Measurements from ENCODE around the gene PSME1. TPM values are rescaled to one million over a fixed set of nuclear protein-coding genes. Genes with fewer than 3 reads are reported as not detected.

The PSME1 gene
- total and polyA plus RNA-seq, 2 of the 13 experiments (the other 11 are each of a cell fraction or from before 2014, with no cell fraction given), result 159 to 608 TPM

- TF ChIP-seq, protein P1, sequence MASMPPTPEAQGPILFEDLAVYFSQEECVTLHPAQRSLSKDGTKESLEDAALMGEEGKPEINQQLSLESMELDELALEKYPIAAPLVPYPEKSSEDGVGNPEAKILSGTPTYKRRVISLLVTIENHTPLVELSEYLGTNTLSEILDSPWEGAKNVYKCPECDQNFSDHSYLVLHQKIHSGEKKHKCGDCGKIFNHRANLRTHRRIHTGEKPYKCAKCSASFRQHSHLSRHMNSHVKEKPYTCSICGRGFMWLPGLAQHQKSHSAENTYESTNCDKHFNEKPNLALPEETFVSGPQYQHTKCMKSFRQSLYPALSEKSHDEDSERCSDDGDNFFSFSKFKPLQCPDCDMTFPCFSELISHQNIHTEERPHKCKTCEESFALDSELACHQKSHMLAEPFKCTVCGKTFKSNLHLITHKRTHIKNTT (CRISPR knock-in tag; IDR thresholded peaks at IDR 0.05), result no peak; the same call in 1 of the 2 replicates
- peak; percentile 83 for TF ChIP-seq HNRNPK (IDR thresholded peaks at IDR 0.05; ENCODE audit: low read depth, low read length, poor library complexity, severe bottlenecking)
- peak; percentile 77; the same call in 1 of the 2 replicates for TF ChIP-seq SALL2 (CRISPR knock-in tag; IDR thresholded peaks at IDR 0.05)
- TF ChIP-seq ZNF232 (CRISPR knock-in tag; IDR thresholded peaks at IDR 0.05; ENCODE audit: borderline replicate concordance), result peak; percentile 94
- TF ChIP-seq PPARG (CRISPR knock-in tag; conservative IDR thresholded peaks at IDR 0.05), result peak; percentile 43
- TF ChIP-seq ZNF629 (CRISPR knock-in tag; conservative IDR thresholded peaks at IDR 0.05), result 0 out of 2 replicates have a peak, but pooled peaks have one; percentile 7
- TF ChIP-seq HOXA5 (CRISPR knock-in tag; IDR thresholded peaks at IDR 0.05), result 0 out of 2 replicates have a peak, but pooled peaks have one; percentile 84
- peak; percentile 72 for TF ChIP-seq MNT (IDR thresholded peaks at IDR 0.05)
- no peak for TF ChIP-seq CENPX (CRISPR knock-in tag; IDR thresholded peaks at IDR 0.05)
- peak; percentile 88; the same call in 1 of the 2 replicates for TF ChIP-seq ZHX1 (CRISPR knock-in tag; IDR thresholded peaks at IDR 0.05; ENCODE audit: low read depth)
- no peak for TF ChIP-seq HMGA1 (CRISPR knock-in tag; conservative IDR thresholded peaks at IDR 0.05)
- TF ChIP-seq ZNF883 (CRISPR knock-in tag; IDR thresholded peaks at IDR 0.05; ENCODE audit: not compliant biosample characterization), result peak; percentile 90
- TF ChIP-seq HOXD1 (CRISPR knock-in tag; IDR thresholded peaks at IDR 0.05), result peak; percentile 21; the same call in 1 of the 2 replicates
- no peak; the same call in 1 of the 2 replicates for TF ChIP-seq ONECUT2 (CRISPR knock-in tag; IDR thresholded peaks at IDR 0.05)
- peak; percentile 89 for TF ChIP-seq CHD2 (IDR thresholded peaks at IDR 0.05; ENCODE audit: low read depth, low read length)
- TF ChIP-seq SKI (IDR thresholded peaks at IDR 0.05; ENCODE audit: partially characterized antibody), result no peak
- TF ChIP-seq MTF2 (CRISPR knock-in tag; IDR thresholded peaks at IDR 0.05; ENCODE audit: borderline replicate concordance), result no peak
- TF ChIP-seq NFYB (CRISPR knock-in tag; IDR thresholded peaks at IDR 0.05), result no peak
- no peak for TF ChIP-seq MTA3 (CRISPR knock-in tag; IDR thresholded peaks at IDR 0.05)
- TF ChIP-seq NBN (conservative IDR thresholded peaks at IDR 0.05), result no peak
- no peak for TF ChIP-seq SYNCRIP (IDR thresholded peaks at IDR 0.05; ENCODE audit: insufficient read depth, low read depth, low read length)
- TF ChIP-seq, protein P2, sequence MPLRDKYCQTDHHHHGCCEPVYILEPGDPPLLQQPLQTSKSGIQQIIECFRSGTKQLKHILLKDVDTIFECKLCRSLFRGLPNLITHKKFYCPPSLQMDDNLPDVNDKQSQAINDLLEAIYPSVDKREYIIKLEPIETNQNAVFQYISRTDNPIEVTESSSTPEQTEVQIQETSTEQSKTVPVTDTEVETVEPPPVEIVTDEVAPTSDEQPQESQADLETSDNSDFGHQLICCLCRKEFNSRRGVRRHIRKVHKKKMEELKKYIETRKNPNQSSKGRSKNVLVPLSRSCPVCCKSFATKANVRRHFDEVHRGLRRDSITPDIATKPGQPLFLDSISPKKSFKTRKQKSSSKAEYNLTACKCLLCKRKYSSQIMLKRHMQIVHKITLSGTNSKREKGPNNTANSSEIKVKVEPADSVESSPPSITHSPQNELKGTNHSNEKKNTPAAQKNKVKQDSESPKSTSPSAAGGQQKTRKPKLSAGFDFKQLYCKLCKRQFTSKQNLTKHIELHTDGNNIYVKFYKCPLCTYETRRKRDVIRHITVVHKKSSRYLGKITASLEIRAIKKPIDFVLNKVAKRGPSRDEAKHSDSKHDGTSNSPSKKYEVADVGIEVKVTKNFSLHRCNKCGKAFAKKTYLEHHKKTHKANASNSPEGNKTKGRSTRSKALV (CRISPR knock-in tag; IDR thresholded peaks at IDR 0.05), result no peak
- TF ChIP-seq KDM3A (CRISPR knock-in tag; IDR thresholded peaks at IDR 0.05; ENCODE audit: low read depth), result peak; percentile 58; the same call in 1 of the 2 replicates
Observed at GRCh38 chr14:24135834-24136683, at the start of gene PSME1 (continued).

All from HepG2 (cell line).